ENCODE results near the gene ASB2. TPM values are rescaled to one million over a fixed set of nuclear protein-coding genes. Genes with fewer than 3 reads are reported as not detected.

Gene ASB2
- polyA plus RNA-seq, 1 donor = 31.7 TPM

GRCh38 chr14:94001016-94001415 lies 24.6 kb upstream of the ASB2 start:
- DNase-seq = no peak

DNA sequence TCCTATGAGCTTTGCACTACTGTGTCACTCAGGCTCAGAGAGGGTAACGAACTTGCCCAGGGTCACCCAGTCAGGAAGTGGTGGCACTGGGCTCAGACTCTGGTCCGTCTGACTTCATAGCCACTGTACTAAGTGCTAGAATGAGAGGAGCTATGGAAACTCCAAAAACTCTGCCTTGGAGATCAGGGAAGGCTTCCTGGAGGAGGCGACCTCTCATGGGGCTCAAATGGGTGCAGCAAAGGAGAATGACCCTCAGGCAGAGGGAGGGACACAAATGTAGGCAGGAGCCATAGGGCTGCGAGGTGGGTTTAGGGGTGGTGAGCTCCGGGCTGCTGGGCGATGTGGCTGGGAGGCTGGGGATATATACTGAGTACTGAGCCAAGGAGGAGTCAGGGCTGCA lies 23.9 kb upstream of the ASB2 start:
- DNase-seq = no peak

- no peak for DNase-seq
Measured at GRCh38 chr14:93999573-93999972, 23.2 kb upstream of the ASB2 start.

- no peak for DNase-seq
Measured at GRCh38 chr14:93998871-93999403, 22.6 kb upstream of the ASB2 start.

DNA sequence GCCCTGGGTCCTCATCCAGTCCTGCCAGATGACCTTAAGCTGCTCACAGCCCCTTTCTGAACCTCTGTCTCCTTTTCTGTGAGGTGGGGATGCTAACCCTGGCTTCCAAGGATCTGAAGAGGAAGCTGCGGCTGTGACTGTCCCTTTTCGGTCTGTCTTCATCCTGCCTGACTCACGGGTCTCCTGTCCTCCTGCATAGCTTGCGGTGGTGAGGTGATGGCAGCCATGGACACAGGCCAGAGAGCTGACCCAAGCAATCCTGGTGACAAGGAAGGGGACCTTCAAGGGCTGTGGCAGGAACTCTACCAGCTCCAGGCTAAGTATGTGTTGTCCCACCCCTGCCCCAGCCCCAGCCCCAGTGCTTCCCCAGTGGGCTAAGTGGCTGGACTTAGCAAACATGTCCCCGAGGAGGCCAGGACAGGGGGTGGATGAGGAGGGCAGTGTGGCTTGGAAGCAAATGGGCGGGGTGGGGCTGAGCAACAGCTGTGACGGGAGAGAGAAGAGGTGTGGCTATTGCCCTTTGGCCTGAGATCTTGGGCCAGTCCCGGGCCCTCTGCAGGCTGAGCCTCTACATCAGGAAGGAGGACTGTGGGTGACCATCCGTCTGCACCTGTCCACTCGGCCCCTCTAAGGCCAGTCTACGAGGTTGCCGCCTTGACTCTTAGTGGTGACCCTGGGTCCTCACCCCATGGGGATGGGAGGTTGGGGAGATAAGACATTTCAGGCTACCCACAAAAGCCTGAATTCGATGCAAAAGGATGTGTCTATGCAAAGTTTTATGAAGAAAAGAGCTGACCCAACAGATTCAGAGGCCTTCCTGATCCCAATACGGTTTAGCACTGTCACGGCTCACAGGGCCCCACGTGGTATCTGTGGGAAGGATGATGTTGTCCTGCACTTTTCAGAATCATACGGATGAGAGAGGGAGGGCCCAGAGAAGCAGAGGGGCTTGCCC lies 21.8 kb upstream of the ASB2 start:
- DNase-seq = no peak

GRCh38 chr14:93997082-93997481 lies 20.7 kb upstream of the ASB2 start, which contains the start of gene CCDC197:
TSS of gene CCDC197 (plus strand) at chr14:93997301. CDS start at chr14:93998132, 831 bp downstream.
- DNase-seq = no peak

DNA sequence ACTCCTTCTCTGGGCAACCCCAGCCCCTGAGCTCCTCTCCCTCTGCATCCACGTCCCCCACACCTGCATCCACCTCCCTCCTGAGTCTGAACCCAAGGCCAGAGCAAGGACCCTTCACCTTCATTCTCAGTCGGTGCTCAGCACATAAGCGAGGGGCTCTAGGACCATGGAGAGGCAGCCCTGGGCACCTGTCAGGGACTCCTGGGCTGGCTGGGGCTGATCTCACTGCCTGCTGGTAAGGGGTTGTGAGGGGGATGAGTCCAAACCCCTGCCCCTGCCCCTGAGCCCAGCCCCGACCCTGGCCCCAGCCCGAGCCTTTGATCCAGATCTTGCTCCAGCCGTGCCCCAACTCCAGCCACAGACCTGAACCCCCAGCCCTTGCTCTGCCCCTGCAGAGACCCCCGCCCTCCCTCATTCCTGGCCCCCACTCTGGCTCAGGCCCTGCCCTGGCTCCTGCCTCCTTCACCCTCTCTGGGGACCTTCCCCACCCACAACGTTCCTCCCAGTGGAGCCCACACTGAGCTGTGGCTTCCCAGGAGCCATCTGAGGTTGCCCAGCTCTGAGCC lies 19.8 kb upstream of the ASB2 start:
- DNase-seq = no peak

DNA sequence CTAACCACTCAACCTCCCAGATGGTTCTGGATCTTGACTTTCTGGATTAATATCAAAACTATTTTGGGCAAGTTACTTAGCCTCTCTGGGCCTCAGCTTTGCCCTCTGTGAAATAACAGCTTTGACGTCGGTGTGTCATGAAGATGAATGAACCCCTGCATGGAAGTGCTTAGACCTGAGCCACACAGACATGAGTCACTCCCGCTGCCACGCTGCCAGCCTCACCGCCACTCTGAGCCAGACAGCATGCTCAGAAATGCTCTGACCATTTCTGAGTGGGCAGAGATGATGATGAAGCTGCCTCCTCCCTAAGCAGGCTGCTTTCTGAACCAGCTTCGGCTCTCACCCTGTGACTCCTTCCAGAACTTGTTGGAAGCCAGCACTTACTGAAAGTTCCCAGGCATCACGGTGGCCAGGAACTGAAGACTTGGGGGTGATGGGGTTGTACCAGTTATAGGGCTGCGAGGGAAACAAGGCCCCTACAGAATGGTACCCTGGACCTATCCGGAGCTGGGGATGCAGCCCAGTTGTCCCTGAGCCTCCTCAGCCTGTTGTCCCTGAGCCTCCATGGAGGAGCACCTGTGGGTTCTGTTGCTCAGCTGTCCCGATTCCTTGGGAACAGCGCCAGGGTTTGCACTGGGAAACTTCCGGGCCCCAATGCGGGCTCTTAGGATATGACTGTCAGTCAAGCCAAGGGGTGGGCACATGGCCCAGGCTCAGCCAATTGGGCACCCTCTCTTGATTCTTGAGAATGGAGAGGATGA lies 18.7 kb upstream of the ASB2 start:
- no peak for DNase-seq

DNA sequence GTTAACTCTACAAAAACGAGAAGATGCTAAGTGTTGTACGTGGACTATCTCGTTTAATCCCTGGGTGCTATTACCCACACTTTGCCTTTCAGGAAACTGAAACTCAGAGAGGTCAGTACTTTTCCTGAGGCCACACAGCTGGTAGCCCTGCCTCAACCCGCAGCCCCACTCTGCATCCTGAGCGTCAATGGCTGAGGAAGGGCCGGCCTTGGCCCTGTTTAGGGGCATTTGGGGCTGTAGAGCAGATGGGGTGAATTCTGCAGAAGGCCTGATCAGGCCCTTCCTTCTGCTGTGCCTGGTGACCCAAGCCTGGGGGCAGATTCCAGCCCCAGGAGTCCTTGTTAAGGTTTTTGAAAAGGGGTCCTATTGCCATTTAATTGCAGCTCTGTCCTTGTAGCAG lies 17.0 kb upstream of the ASB2 start:
- DNase-seq = no peak

GRCh38 chr14:93991649-93992048 lies 15.3 kb upstream of the ASB2 start:
- DNase-seq = no peak

- DNase-seq = no peak
Measured at GRCh38 chr14:93991212-93991611, 14.8 kb upstream of the ASB2 start.

- DNase-seq = no peak
Measured at GRCh38 chr14:93989939-93990338, 13.6 kb upstream of the ASB2 start.

DNA sequence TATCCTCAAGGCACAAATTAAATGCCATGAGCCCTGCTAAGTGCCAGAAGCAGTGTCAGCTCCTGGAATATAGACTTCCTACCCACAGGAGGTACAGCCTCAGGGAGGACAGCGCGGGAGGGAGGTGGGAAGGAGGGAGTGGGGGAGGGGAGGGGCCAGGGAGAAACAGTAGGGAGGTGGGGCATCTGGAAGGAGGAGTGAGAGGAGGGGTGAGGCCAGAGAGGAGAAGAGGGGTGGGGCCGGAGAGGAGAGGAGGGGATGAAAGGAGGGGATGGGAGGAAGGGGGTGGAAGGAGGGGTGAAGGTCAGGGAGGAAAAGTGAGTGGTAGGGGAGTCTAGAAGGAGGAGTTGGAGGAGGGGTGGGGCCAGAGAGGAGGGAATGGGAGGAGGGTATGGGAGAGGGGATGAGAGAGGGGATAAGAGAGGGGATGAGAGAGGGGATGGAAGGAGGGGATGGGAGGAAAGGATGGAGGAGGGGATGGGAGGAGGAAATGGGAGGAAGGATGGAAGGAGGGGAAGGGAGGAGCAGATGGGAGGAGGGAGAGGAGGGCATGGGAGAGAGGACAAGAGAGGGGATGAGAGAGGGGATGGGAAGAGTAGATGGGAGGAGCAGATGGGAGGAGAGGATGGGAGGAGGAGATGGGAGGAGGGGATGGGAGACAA lies 11.6 kb upstream of the ASB2 start:
- no peak for DNase-seq

GRCh38 chr14:93987376-93987775 lies 11.0 kb upstream of the ASB2 start:
- DNase-seq = no peak

GRCh38 chr14:93986955-93987354 lies 10.6 kb upstream of the ASB2 start:
- no peak for DNase-seq

- no peak for DNase-seq
Measured at GRCh38 chr14:93984987-93985410, 8.6 kb upstream of the ASB2 start.

DNA sequence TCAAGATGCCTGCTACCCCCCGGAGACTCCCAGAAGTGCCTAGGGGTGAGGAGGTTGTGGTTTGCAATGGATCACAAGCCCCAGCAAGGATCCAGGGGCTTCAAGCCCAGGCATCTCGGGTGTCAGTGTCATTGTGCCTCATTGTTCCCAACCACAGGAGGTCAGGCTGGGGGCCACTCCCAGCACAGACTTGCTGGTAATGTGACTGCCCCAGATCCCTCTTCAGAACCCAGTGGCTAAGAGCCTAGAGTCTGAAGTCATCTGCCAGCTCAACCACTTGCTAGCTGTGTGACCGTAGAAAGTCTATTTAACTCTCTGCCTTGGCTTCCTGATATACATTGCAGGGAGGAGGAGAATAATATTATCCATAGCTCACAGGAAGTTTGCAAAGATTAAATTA lies 7.7 kb upstream of the ASB2 start:
- DNase-seq = no peak

GRCh38 chr14:93982230-93983007 lies 6.0 kb upstream of the ASB2 start:
- DNase-seq = no peak

- DNase-seq = no peak
Measured at GRCh38 chr14:93981316-93982229, 5.2 kb upstream of the ASB2 start.

DNA sequence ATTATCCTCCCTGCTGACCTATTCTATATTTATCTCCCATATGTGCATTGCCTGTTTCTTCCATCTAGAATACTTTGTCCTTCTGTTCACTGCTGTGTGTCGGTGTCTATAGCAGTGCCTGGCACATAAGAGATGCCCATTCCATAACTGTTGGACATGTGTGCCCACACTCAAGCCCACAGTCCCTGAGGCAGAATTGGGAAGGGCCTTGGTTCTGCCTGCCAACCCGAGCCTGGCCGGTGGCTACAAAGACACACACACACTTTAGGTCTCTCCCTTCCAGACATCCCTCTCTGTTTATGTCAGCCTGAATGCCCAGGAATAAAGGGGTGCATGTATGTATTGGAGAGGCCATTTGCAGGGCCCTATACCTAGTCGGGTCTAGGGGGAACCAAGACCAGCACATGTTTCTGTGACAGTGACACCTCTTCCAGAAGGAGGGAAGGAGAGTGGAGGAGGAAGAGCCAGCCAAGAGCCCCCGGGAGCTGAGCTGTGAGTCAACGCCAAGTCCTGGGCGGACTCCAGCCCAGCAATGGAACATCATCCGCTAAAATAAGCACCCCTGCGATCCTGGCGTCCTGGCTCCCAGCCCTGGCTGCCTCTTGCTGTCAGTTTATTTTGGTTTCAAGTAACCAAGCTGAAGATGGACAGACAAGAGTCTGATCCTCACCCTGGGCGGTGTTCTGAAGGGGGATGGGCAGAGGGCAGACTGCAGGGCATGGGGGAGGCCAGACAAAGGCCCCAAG lies 4.3 kb upstream of the ASB2 start:
- peak; percentile 48 for DNase-seq

Data from hindlimb muscle (tissue), 1 donor.